Right kidney (tissue), 1 donor: ENCODE measurements around the gene PRX.

Source experiments
- DNase-seq: peaks from one replicate; pipeline ENCODE4 v3.0.0-alpha.2; 2016

PRX gene

GRCh38 chr19:40365613-40366401 lies 47.4 kb downstream of the PRX start:
- DNase-seq: peak; percentile 70

GRCh38 chr19:40365010-40365409 lies 48.2 kb downstream of the PRX start:
- DNase-seq: no peak

GRCh38 chr19:40363069-40363468 lies 50.1 kb downstream of the PRX start:
- no peak for DNase-seq

GRCh38 chr19:40362160-40362559 lies 51.0 kb downstream of the PRX start:
- DNase-seq: no peak

- no peak for DNase-seq
These were observed 52.4 kb downstream of the PRX start for GRCh38 chr19:40360708-40361241.

- no peak for DNase-seq
These were observed 53.0 kb downstream of the PRX start for GRCh38 chr19:40360020-40360707.

GRCh38 chr19:40358773-40359172 lies 54.4 kb downstream of the PRX start:
- DNase-seq: no peak

GRCh38 chr19:40357640-40358039 lies 55.5 kb downstream of the PRX start:
- no peak for DNase-seq

GRCh38 chr19:40356681-40357595 lies 56.2 kb downstream of the PRX start:
- no peak for DNase-seq

GRCh38 chr19:40355975-40356680 lies 57.0 kb downstream of the PRX start:
- no peak for DNase-seq

GRCh38 chr19:40348961-40349507 lies 64.1 kb downstream of the PRX start:
- DNase-seq: peak; percentile 59

GRCh38 chr19:40348125-40348913 lies 64.9 kb downstream of the PRX start, which contains the start of the genes C19orf47 and PLD3:
Gene C19orf47, minus strand, starts transcription at chr19:40348397. Its CDS starts 6,540 bp downstream, at chr19:40341857.
Gene PLD3, plus strand, starts transcription at chr19:40348695. Its CDS starts 17,789 bp downstream, at chr19:40366484.
- DNase-seq: peak; percentile 82

- DNase-seq: no peak
These were observed 68.8 kb downstream of the PRX start for GRCh38 chr19:40344422-40344821.
